ENCODE data around the gene CIRBP.
A peak's percentile ranks its signal among the peaks of the same experiment; 100 is the strongest.

Gene CIRBP

DNA sequence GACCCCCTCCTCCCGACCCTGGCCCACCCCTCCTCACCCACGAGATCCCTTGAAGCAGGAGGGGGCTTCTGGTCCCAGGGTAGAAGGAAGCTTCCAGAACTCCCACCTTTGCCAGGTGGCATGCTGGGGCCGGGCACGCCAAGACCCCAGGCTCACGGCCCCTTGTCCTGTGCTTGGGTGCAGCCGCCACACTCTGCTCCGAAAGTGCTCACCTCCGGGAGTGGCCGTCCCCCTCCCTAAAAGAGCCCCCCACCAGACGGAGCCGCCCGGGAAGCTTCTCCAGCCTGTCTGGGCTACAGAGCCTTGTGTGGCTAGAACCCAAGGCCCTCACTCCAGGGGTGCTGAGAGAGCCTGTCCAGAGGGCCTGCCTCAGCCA, 14.8 kb downstream of the CIRBP start:
- TF ChIP-seq LEF1 (IDR thresholded peaks at IDR 0.05; ENCODE audit: borderline replicate concordance): no peak
- TF ChIP-seq NFRKB (IDR thresholded peaks at IDR 0.05): no peak
- no peak for TF ChIP-seq L3MBTL2 (conservative IDR thresholded peaks at IDR 0.05)
- TF ChIP-seq HDGF (IDR thresholded peaks at IDR 0.05; ENCODE audit: borderline replicate concordance): no peak
- TF ChIP-seq CTBP1 (IDR thresholded peaks at IDR 0.05; ENCODE audit: borderline replicate concordance): no peak
- no peak for DNase-seq (ENCODE audit: extremely low spot score)
- CTCF ChIA-PET: interaction anchor here (0.6 kb wide), 1 partner anchor 63 kb away, joined by 4 read pairs; no protein-coding TSS in a partner anchor
- POLR2A ChIA-PET: interaction anchor here (1.3 to 3.7 kb wide), 2 partner anchors 9 to 15 kb away, joined by 5 to 34 read pairs; partner anchors contain the start of genes CIRBP and FAM174C

DNA sequence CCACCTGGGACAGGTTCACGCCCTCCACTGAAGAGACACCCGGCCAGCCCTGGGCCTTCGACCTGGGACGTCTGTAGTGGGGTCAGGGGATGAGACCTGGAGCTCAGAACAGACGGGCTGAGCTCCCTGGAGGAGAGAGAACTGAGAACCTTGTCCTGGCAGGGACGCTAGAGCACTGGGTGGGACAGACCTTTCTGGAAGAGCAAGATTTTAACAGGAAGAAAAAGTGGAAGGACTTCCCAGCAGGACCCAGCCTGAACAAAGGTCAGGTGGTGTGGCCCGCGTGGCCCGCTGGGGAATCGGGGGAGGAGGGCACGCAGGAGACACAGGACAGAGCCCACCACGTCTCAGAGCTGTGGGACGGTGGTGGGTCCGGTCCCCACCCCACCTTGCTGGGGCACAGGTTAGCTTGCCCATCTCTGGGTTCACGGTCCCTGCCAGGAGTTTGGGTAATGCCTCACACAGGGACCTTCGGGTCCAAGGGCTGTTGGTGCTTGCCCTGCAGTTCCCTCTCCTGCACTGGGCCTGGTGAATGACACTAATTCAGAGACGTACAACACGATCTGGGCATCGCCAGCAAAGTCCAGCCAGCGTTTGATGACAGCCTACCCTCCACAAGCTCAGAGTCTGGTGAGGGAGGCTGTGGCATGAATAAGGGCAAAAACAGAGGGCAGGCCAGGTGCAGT, 15.3 kb downstream of the CIRBP start:
- POLR2A ChIA-PET: interaction anchor here (1.3 to 3.7 kb wide), 2 partner anchors 9 to 15 kb away, joined by 5 to 34 read pairs; partner anchors contain the start of genes CIRBP and FAM174C
- CTCF ChIA-PET: interaction anchor here (0.7 kb wide), 1 partner anchor 28 kb away, joined by 4 read pairs; no protein-coding TSS in a partner anchor
- no peak for DNase-seq (ENCODE audit: extremely low spot score)
- TF ChIP-seq ELF4 (IDR thresholded peaks at IDR 0.05): no peak
- TF ChIP-seq NFRKB (IDR thresholded peaks at IDR 0.05): no peak
- no peak for TF ChIP-seq FOXM1 (IDR thresholded peaks at IDR 0.05; ENCODE audit: borderline replicate concordance)
- no peak for TF ChIP-seq SUZ12 (IDR thresholded peaks at IDR 0.05)

DNA sequence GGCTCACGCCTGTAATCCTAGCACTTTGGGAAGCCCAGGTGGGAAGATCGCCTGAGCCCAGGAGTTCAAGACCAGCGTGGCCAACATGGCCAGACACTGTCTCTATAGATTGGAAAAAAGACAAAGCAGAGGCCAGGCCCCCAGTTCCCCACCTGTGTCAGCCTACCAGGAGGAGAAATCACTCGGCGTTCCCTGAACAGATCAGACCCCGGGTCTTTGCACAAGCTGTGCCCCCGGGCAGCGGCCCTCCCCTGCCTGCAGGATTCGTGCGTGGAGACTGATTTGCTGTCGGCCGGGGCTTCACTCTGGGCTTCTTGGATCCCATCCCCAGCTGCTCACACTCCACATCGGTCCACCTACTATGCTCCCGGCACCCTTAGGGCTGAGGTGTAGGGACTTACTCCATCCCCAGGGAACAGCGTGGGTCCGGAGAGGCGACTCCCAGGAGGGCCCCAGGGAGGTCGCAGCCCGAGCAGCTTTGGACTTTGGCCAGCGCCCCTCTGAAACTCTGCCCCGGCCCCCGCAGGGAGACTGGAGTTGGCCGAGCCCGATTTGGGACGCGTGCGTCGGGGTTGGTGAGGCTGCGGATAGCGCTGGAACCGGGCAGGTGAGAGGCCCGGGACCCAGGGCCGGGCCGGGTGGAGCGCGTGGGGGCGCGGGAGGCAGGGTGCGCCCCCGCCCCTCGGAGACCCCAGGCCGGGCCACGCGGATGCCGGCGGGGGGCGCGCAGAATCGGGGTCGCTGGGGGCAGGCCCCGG, 16.0 kb downstream of the CIRBP start:
- POLR2A ChIA-PET: interaction anchor here (1.3 to 3.7 kb wide), 2 partner anchors 10 to 16 kb away, joined by 5 to 34 read pairs; partner anchors contain the start of genes CIRBP and FAM174C
- DNase-seq (ENCODE audit: extremely low spot score): no peak
- TF ChIP-seq LEF1 (IDR thresholded peaks at IDR 0.05; ENCODE audit: borderline replicate concordance): no peak
- TF ChIP-seq ARNT (IDR thresholded peaks at IDR 0.05): no peak
- no peak for TF ChIP-seq SUZ12 (IDR thresholded peaks at IDR 0.05)
- TF ChIP-seq FOXM1 (IDR thresholded peaks at IDR 0.05; ENCODE audit: borderline replicate concordance): no peak
- TF ChIP-seq CTBP1 (IDR thresholded peaks at IDR 0.05; ENCODE audit: borderline replicate concordance): no peak
- no peak for TF ChIP-seq ZNF384 (IDR thresholded peaks at IDR 0.05)
- no peak for TF ChIP-seq ELF4 (IDR thresholded peaks at IDR 0.05)
- no peak for TF ChIP-seq BHLHE40 (IDR thresholded peaks at IDR 0.05; ENCODE audit: borderline replicate concordance)
- TF ChIP-seq HDGF (IDR thresholded peaks at IDR 0.05; ENCODE audit: borderline replicate concordance): no peak
- TF ChIP-seq L3MBTL2 (conservative IDR thresholded peaks at IDR 0.05): no peak
- no peak for TF ChIP-seq FOXA1 (IDR thresholded peaks at IDR 0.05)
- no peak for TF ChIP-seq SP1 (IDR thresholded peaks at IDR 0.05)
- TF ChIP-seq TARDBP (IDR thresholded peaks at IDR 0.05): no peak
- CTCF ChIA-PET: interaction anchor here (0.7 kb wide), 1 partner anchor 27 kb away, joined by 4 read pairs; no protein-coding TSS in a partner anchor

DNA sequence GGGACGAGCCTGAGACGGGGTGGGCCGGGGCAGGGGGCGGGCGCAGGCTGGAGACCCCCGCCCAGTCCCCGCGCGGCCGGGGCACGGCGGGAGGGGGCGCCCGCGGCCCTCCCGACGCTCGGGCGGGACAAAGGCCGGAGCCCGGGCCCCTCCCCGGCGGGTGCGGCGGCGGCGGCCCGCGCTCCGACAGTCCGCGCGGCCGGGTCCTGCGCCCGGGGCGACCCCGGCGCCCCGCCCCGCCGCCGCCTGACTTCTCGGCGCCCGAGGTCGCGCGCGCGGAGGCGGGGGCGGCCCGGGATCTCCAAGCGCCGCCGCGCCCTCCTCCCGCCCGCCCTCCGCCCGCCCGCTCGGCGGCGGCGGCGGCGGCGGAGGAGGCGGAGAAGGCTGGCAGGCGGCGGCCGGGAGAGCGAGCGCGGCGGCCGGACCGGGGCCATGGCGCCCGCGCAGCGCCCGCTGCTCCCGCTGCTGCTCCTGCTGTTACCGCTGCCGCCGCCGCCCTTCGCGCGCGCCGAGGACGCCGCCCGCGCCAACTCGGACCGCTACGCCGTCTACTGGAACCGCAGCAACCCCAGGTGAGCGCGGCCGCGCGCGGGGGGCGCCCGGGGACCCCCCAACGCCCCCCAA, 16.7 kb downstream of the CIRBP start, which contains the start of gene EFNA2:
TSS of gene EFNA2 (plus strand) at position 137 of the 624 bp plus-strand sequence. CDS start at position 433, 296 bp downstream.
- ChIA-PET CTCF (no interaction called here), POLR2A (interaction anchor here (3.7 kb wide), 1 partner anchor 17 kb away, joined by 34 read pairs; the partner anchor contains the start of gene CIRBP)

DNA sequence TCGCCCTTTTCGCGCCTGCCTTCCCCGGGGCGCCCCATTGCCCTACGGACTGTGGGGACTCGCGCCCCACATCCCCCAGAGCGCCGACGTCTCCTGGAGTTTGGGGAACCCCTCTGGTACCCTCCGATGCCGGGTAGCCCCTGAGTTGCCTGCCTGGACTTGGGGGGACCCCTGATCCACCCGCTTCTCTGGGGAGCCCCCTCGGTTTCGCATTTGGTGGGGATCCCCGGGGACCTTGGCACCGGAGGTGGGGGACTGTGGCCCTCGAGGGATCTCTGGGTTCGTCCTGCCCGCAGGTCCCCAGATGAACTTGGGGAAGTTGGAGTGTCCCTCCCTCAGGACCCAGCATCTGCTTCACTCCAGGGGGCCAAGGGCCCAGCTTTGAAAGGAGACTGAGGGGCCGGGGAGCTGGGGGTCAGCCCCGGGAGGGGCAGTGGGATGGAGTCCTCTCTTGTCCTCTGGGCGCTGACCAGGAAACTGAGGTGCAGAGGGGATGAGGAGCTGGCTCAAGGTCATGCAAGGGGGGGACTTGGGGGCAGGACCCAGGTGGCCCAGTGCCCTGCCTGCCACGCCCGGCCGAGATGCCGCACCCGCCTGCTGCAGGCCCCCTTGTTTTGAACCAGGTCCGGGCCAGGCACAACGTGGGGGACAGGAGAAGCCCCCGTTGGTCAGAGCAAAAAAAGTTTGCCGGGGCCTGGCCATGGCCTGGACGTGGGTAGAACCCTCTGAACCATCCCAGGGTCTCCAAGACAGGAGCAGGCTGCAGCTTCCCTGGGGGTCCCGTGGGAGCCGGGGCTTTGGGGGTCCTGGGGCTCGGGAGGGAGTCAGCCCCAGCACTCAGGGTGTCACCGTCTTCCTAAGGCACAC, 17.6 kb downstream of the CIRBP start:
- ChIA-PET CTCF (no interaction called here), POLR2A (interaction anchor here (1.3 kb wide), 1 partner anchor 18 kb away, joined by 5 read pairs; no protein-coding TSS in a partner anchor)
- no peak for DNase-seq (ENCODE audit: extremely low spot score)
- TF ChIP-seq L3MBTL2 (conservative IDR thresholded peaks at IDR 0.05) (no peak), LEF1 (IDR thresholded peaks at IDR 0.05; ENCODE audit: borderline replicate concordance) (no peak), SP1 (IDR thresholded peaks at IDR 0.05) (no peak), ELF4 (IDR thresholded peaks at IDR 0.05) (no peak), ZNF384 (IDR thresholded peaks at IDR 0.05) (no peak), NFRKB (IDR thresholded peaks at IDR 0.05) (no peak), FOXM1 (IDR thresholded peaks at IDR 0.05; ENCODE audit: borderline replicate concordance) (no peak), CTBP1 (IDR thresholded peaks at IDR 0.05; ENCODE audit: borderline replicate concordance) (no peak), HDGF (IDR thresholded peaks at IDR 0.05; ENCODE audit: borderline replicate concordance) (no peak), TARDBP (IDR thresholded peaks at IDR 0.05) (no peak), SUZ12 (IDR thresholded peaks at IDR 0.05) (no peak), FOXK2 (IDR thresholded peaks at IDR 0.05) (no peak), ARNT (IDR thresholded peaks at IDR 0.05) (no peak), FOXA1 (IDR thresholded peaks at IDR 0.05) (no peak), BHLHE40 (IDR thresholded peaks at IDR 0.05; ENCODE audit: borderline replicate concordance) (no peak)
- TF ChIP-seq, protein P1, sequence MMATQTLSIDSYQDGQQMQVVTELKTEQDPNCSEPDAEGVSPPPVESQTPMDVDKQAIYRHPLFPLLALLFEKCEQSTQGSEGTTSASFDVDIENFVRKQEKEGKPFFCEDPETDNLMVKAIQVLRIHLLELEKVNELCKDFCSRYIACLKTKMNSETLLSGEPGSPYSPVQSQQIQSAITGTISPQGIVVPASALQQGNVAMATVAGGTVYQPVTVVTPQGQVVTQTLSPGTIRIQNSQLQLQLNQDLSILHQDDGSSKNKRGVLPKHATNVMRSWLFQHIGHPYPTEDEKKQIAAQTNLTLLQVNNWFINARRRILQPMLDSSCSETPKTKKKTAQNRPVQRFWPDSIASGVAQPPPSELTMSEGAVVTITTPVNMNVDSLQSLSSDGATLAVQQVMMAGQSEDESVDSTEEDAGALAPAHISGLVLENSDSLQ (IDR thresholded peaks at IDR 0.05): no peak

More for the DNA sequence above, 16.7 kb downstream of the CIRBP start, which contains the start of gene EFNA2:
- no peak for TF ChIP-seq LEF1 (IDR thresholded peaks at IDR 0.05; ENCODE audit: borderline replicate concordance)
- TF ChIP-seq CTBP1 (IDR thresholded peaks at IDR 0.05; ENCODE audit: borderline replicate concordance): no peak
- no peak for TF ChIP-seq SP1 (IDR thresholded peaks at IDR 0.05)
- no peak for TF ChIP-seq TARDBP (IDR thresholded peaks at IDR 0.05)
- no peak for TF ChIP-seq FOXK2 (IDR thresholded peaks at IDR 0.05)
- no peak for TF ChIP-seq FOXM1 (IDR thresholded peaks at IDR 0.05; ENCODE audit: borderline replicate concordance)
- TF ChIP-seq L3MBTL2 (conservative IDR thresholded peaks at IDR 0.05): no peak
- no peak for TF ChIP-seq ARNT (IDR thresholded peaks at IDR 0.05)
- peak; percentile 50 for DNase-seq (ENCODE audit: extremely low spot score)

Measured in HEK293T (cell line).